LHCN-M2 (cell line): ENCODE results near the gene BABAM2. TPM values are rescaled to one million over a fixed set of nuclear protein-coding genes. Genes with fewer than 3 reads are reported as not detected.

Experiments
- DNase-seq: peaks from one replicate; pipeline ENCODE4 v3.0.0-alpha.2; 2012; ENCODE audit warnings: low read depth
- total RNA-seq: library from RNA; depleted of rRNA; stranded (reverse); fragments of >200 nt; gene quantifications from 2 replicates; pipeline ENCODE4 v1.2.3, GENCODE V29; 2014

Gene BABAM2
- total RNA-seq, 1 experiment from 2014 or later, result 36.6 TPM

DNA sequence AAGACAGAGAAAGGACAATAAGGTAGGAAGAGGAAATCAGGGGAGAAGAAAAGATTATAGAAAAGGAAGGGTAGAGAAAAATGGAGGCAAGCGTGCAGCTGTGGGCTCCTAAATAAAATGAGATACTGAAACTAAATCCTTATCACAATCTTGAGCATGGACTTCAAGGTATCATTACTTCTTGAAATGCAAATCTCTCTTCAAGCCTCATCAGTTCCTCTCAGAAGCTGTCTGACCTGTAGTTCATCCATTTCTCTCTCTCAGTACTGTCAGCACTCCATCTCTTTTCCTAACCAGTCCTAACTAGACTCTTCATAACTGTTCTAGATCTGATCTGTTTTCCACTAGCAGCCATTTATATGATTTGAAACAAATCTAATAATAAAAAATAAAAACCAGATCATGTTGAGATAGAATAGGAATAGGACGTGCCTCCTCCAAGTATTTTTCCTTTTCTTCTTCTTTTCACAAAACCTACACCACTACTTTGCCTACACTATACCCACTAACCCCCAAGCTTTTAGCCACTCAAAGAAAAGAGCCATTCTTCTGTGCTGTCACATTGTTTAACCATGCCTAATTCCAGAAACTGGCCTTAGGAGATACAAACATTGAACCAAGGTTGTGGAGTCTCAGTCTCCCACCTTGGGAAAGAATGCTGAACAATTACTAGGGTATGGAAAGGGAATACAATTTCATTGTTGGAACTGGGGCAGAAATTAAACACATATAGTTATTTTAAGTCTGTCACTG is 21.1 kb downstream of the BABAM2 start:
- DNase-seq, result no peak

DNA sequence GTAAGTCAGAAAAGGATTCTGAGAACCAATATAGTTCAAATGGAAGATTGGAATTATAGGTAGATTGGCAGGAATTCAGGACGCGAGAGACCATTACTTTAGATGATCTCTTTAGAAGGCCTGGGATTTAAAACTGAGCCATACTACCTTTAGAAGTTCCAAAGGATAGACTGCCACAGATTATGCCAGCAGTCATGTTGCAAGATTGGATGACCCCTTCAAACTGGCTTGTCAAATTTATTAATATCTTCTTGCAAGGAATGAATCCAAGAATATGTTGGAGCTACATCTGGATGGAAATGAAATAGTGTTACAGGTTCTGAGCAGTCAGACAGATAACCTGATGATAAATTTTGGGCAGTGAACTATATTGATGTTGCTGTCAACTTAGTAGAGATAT is 22.0 kb downstream of the BABAM2 start:
- DNase-seq, result no peak

DNA sequence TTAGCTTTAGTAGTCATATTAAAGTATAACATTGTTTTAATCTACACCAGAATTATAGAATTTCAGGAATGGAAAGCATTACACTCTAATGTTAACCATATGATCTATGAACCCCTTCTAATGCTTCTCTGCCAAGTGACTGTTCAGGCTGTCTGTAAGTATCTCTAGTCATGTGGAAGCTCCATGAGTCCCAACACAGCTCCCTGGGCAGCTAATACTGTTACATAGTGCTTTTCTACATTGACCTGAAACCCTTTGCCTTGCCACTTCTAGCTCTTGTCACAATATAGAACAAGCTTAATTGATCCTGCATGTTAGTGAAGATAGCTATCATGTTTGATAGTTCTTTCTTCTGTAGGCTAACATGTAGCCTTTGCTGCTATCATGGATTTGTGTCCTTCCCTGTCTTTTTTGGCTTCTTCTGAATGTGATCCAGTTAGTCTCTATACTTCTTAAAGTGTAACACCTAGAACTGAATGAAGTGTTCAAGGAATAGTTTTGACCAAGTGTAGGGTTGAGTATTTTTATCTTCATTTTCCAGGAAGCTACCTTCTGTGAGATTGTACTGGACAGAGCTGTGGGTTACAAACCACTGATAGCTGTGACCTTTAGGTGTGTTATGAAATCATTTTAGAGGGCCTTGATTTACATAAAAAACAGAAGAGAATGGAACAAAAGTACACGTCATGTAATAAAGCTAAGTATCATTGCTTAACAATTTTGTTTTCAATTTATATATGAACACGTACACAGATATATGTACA is 23.7 kb downstream of the BABAM2 start:
- DNase-seq, result no peak

DNA sequence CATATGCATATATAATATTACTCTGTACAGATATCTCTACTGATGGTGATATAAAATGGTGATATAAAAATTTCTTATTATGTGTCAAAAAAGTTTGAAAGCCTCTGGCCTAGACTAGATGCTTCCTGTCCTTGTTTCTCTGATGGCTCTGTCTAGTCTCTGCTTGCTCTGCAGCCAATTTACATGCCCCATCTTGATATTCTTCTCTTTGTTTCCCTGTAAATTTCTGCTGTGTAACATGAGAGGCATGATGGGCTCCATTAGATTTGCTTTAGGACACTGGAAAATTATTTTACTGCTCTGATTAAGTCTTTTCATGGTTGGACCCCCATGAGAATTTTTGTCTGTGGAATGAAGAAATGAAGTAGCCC is 24.3 kb downstream of the BABAM2 start:
- DNase-seq, result no peak

DNA sequence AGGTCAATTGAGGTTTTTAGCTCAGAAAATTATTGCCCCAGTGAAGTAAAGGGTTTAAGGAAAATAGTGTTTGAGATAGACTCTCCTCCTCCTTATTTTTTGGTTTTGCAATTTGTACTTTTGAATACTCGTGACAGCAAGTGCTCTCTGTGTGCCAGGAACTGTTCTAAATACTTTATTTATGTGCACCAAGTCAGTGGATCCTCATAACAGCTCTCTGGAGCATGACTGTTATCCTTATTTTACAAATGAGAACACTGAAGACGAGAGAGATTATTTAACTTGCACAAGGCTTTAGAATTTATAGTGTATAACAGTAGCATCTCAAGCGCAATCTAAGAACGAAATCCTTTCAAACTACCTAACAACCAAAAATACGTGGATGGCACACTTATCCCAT is 24.7 kb downstream of the BABAM2 start:
- no peak for DNase-seq

DNA sequence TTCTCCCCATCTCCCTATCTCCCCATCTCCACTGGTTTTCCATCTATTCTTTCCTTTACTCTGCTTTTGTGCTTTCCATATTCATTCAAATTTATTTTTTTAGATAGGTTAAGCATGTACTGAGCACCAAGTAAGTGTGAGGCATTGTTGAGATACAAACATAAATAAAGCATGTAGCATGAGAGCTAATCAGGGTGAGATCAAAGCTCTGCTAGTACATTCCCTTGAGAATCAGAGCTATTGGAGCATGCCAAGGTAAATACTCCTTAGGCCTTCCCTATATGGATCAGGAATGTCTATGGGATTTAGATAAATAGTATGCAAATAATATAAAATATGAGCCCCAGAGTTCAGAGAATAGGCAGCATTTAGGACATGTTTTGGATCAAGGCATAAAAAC is 25.3 kb downstream of the BABAM2 start:
- no peak for DNase-seq

DNA sequence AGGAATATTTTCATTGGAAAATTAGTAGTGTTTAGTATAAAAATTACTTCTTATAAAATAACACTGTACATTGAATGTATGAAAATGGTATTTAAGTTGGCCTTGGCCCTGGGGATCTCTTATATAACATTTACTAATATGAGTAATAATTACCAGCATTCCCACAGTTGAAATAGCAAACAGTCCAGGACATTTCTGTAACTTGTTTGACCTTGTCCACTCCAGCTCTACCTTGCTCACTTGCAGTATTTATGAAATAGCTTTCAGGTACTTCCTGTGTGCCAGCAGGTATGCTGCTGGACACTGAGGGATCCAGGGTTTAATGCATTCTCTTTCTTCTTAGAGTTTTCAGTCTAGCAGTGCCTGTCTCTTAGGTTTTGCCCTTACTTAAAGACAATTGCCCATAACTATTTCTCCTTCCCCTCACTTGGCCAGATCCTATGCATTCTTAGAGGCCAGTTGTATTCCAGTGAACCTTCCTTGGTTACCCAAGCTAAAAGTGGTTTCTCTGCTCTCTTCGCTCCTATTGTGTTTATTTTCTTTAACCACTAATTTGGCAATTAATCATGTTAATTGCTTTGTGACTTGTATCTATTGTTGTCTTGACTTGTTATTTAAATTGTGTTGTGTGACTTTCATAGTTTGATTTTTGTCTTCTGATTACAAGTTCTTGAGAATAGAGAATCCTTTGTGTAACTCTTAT is 25.9 kb downstream of the BABAM2 start:
- no peak for DNase-seq

DNA sequence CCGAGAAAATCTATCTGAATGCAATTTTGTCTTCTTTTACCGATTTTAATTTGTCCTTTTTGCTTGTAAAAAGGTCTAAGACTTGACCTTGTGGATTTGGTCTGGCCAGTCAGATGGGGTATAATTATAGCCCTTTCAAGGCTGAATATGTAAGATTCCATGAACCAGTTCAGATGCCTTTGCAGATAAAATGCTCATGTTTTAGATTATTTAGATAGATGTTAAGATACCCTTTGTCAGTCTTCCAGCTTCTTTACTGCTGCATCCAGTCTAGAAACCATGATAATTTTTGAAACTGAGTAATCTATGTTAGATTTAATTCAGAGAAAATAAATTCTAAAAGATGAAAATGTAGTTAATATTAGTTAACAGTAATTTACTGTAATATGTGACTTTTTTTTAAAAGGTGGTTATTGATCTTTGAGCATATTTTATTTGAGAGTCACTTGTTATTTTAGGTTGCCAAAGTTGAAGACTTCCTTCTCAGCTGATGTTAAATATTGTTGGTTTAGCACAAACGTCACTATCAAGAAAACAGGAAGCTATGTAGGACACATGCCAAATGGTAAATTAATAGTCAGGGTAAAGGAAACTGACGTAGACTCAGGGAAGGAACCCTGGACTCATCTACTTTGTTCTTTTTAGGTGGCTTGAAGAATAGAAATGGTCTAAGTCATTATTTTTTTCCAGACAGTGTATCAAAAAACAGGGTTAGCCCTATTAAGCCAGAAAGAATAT is 29.8 kb downstream of the BABAM2 start:
- DNase-seq, result peak; percentile 41

DNA sequence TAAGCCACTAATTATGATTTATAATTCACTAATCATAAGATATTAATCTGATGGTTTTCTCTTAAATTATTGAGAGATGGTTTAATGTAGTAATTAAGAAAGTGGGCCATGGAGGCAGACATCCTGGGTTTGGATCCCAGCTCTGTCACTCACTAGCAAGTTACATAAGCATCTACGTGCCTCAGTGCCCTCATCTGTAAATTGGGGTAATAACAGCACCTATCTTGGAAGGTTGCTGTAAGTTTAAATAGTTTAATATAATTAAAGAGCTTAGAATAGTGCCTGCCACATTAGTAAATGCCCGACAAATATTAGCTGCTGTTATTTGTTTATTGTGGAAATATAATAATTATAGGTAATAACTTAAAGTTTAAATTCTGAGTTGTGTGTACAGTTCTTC is 30.9 kb downstream of the BABAM2 start:
- no peak for DNase-seq

DNA sequence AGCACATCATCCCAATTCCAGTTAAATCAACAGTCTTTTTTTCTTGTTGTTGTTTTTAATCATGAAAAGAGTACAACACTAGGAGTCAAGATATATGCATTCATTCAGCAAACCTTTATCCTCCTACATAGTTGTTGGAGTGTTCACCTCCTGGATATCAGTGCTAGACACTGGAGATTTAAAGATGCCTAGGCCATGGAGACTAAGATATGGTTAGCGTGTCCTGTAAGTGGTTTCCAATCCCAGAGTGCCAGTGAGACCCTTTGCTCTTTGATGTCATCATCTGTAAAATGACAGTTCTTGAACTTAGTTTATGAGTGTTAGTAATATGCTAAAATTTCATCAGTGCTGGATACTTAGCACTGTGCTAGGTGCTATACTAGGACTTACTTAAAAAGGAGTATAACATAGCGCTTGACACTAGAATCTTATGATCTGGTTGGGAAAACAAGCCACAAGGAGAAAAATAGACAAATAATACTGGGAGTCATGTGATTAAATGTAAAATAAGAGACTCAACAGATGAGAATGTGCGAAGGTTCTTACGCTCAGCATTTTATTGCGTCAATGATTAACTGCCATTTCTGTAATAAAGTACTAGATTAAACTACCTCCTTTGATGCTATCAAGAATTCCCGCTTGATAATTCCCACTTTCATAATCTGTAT is 31.5 kb downstream of the BABAM2 start:
- DNase-seq, result no peak

DNA sequence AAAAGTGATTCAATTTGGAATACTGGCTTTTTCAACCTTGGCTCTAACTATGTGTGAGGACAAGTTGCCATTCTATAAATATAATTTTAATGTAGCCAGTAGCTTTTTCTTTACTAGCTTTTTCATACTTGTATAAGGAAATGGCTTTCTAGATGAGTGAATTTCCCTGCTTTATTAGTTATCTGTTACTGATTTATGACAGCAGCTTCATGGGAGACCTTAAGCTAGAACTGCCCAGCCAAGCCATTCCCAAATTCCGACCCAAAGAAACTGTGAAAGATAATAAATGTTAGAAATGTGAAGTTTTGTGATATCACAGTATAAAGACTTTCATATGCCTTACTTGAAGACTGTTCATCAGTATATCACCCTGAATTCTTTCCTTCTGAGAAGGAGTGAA is 32.3 kb downstream of the BABAM2 start:
- DNase-seq, result no peak

DNA sequence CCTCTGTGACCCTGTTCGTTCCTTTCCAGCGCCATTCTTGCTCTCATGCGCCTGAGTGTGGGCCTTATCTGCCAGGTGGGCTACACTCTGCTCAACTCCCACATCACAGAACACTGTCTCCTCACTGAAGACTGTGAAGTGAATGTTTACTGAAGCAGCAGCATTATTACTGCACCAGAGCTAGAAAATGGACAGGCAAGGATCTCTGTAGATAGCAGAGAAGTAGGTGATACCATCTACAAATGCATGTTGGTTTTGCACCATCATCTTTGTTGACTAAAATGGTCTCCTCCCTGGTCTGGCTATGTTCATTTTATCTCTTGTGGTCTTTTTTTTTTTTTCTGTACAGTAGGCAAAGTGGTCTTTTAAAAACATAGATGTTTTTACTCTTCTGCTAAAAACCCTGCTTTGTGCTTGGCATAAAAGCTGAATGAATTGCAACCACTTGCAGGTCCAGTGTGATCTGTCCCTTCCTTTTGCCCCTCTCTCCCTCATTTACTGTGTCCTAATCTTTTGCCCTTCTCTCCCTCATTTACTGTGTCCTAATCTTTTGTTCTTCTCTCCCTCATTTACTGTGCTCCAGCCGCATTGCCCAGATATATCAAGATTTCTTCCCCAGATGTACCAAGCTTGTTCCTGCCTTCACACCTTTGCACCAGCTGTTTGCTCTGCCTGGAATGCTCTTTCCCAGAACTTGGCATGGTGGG is 35.4 kb downstream of the BABAM2 start:
- DNase-seq, result no peak

DNA sequence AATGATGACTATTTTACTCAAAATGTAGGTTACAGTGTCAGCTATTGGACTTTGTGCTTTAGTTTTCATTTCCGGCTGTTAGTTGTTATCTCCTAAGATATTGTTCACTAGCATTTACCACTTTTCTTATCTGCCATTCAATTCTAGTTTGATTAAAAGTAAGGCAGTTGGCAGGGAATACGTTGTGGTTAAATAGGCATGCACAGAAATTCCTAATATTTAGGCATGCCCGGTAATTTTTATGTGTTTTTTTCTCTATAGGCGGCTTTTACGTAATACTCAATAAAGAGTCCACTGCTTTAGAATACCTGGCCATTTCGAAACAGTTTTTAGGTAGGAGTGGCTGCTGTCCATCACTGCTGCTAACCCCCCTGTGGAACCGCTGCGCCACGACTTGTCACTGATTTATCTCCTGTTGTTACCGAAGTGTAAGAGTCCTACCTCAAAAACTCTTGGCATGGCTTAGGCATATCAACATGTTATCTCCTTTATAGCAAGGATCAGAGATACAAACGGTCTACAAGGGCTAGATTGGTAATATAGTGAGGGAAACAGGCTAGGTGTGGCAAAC is 39.5 kb downstream of the BABAM2 start:
- no peak for DNase-seq

DNA sequence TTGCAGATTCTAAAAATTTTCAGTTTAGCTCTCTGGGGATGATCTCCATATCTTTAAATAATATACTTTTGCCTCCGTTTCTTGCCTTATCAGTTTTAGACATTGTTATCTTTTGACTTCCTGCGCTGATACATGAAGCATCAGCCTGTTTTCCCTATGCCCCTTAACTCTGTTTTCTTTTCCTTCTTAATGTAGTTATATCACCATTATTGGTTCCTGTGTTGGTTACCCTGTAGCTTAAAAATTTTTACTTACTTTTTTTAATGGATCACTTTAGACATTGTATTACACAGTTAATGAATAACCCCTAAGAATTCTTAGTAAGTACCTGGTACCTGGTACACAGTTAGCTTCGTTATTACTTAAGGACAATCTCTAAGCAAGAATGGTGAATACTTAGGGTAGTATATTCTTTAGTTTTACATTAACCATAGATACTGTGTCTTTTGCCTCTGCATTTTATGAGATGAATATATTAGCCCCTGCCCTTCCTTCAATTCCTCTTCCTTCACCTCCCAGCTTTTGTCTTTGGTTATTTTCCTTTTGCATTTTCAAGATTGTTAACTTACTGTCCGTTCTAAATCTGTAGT is 40.9 kb downstream of the BABAM2 start:
- no peak for DNase-seq

DNA sequence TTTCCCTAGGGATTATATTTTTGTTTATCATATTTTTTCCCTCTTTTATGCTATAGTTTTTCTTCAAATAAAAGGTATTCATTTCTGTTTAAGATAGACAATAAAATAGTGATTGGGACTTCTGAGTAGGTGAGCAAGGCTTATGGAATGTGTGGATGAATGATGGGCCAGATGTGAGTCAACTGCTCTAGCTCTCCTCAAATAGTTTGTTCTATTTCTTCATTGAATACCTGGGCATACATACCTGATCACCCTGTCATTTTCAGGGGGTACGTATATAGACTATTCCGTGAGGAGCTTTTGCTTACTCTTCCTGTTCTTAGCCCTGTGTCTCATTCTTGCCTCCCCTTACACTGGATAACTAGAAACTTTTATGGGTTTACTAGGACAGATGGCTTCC is 41.9 kb downstream of the BABAM2 start:
- DNase-seq, result peak; percentile 53

DNA sequence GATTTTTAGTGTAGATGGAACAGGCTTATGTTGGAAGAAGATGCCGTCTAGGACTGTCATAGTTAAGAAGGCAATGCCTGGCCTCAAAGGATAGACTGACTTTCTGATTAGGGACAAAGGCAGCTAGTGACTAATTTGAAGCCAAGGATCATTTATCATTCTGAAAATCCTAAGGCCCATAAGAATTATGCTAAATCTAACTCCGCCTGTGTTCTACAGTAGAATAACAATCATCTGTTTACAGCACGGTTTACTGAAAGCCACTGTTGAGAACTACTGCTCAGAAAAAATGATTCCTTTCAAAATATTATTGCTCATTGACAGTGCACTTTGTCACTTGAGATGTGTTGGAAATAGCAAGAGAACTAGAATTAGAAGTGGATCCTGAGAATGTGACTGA is 44.5 kb downstream of the BABAM2 start:
- no peak for DNase-seq

DNA sequence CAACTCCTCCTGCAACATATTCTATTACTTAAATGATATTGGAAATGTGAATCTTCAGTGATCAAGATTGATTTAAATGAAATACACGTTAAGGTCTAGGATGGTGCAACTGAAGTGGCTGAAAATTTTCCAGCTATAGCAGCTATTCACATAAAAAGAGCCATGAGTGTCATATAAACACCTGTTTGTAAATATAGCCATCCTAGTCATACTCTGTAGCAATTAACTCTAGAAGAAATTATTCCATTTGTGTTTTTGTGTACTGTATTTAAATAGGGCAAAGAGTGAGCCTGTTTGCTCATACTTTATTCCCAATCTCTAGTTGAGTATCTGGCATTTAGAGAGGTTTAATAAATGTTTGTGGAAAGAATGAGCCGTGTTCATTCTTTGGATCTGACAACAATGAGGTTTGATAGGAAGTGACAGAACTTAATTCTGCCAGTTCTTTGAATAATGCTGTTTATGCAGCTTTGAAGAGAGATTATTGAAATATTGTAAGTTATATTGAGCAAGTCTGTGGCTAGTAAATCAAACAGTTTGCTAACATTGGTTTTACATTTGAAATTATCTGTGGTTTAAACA is 49.7 kb downstream of the BABAM2 start:
- DNase-seq, result no peak

DNA sequence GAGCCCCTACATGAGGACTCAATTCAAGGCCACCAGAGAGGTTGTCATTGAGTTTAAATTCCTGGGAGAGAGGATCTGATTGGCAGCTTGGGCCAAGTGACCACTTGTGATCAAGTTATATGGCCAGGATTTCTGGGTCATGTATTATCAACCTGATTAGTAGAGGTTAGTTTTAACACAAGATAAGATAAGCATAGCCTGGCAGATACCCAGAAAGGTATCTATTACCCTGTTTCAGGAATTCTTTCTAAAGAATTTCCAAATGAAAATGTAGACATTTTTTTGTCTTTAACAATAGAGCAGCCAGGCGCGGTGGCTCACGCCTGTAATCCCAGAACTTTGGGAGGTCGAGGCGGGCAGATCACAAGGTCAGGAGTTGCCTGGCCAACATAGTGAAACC is 50.5 kb downstream of the BABAM2 start:
- DNase-seq, result no peak
